ENCODE measurements around the gene SYK.

SYK gene

GRCh38 chr9:90825586-90825985 lies 24.0 kb downstream of the SYK start:
- no peak for DNase-seq (ENCODE audit: low spot score)

- DNase-seq (ENCODE audit: low spot score): no peak
Observed at GRCh38 chr9:90826326-90827020, 24.9 kb downstream of the SYK start.

GRCh38 chr9:90827181-90827871 lies 25.7 kb downstream of the SYK start:
- DNase-seq (ENCODE audit: low spot score): no peak

- DNase-seq (ENCODE audit: low spot score): no peak
Observed at GRCh38 chr9:90830051-90830450, 28.4 kb downstream of the SYK start.

- DNase-seq (ENCODE audit: low spot score): no peak
Observed at GRCh38 chr9:90830977-90831376, 29.4 kb downstream of the SYK start.

GRCh38 chr9:90832261-90832660 lies 30.6 kb downstream of the SYK start:
- DNase-seq (ENCODE audit: low spot score): no peak

- DNase-seq (ENCODE audit: low spot score): no peak
Observed at GRCh38 chr9:90834828-90835595, 33.4 kb downstream of the SYK start.

- DNase-seq (ENCODE audit: low spot score): no peak
Observed at GRCh38 chr9:90836411-90837080, 34.9 kb downstream of the SYK start.

GRCh38 chr9:90838098-90838497 lies 36.5 kb downstream of the SYK start:
- DNase-seq (ENCODE audit: low spot score): no peak

- DNase-seq (ENCODE audit: low spot score): no peak
Observed at GRCh38 chr9:90838581-90839154, 37.0 kb downstream of the SYK start.

- DNase-seq (ENCODE audit: low spot score): no peak
Observed at GRCh38 chr9:90839183-90839728, 37.6 kb downstream of the SYK start.

GRCh38 chr9:90840696-90841095 lies 39.1 kb downstream of the SYK start:
- no peak for DNase-seq (ENCODE audit: low spot score)

- DNase-seq (ENCODE audit: low spot score): no peak
Observed at GRCh38 chr9:90841213-90841612, 39.6 kb downstream of the SYK start.

GRCh38 chr9:90841615-90842014 lies 40.0 kb downstream of the SYK start:
- DNase-seq (ENCODE audit: low spot score): no peak

- DNase-seq (ENCODE audit: low spot score): no peak
Observed at GRCh38 chr9:90842176-90842777, 40.7 kb downstream of the SYK start.

- DNase-seq (ENCODE audit: low spot score): no peak
Observed at GRCh38 chr9:90842996-90843395, 41.4 kb downstream of the SYK start.

GRCh38 chr9:90843525-90843924 lies 41.9 kb downstream of the SYK start:
- no peak for DNase-seq (ENCODE audit: low spot score)

- no peak for DNase-seq (ENCODE audit: low spot score)
Observed at GRCh38 chr9:90844326-90844725, 42.7 kb downstream of the SYK start.

- DNase-seq (ENCODE audit: low spot score): no peak
Observed at GRCh38 chr9:90846770-90847419, 45.3 kb downstream of the SYK start.

- DNase-seq (ENCODE audit: low spot score): no peak
Observed at GRCh38 chr9:90847971-90848370, 46.4 kb downstream of the SYK start.

GRCh38 chr9:90848866-90849265 lies 47.2 kb downstream of the SYK start:
- DNase-seq (ENCODE audit: low spot score): no peak

All from HuH-7 (cell line).